GM23248 (cell line): ENCODE measurements around the gene IRF4.

Experiments used
- EZH2 ChIP-seq: fragments of 200-600 bp; sonication (generic); IDR thresholded peaks from 2 replicates; pipeline ENCODE4 v1.6.1; 2018; ENCODE audit warnings: antibody characterized with exemption, mild to moderate bottlenecking; ENCODE audit not compliant: insufficient read depth, poor library complexity, severe bottlenecking
- EZH2phosphoT487 ChIP-seq: fragments of 200-600 bp; sonication (generic); IDR thresholded peaks from 2 replicates; pipeline ENCODE4 v1.6.1; 2018; ENCODE audit warnings: antibody characterized with exemption, moderate library complexity, mild to moderate bottlenecking, low read depth; ENCODE audit not compliant: insufficient read depth

GRCh38 chr6:378958-379409 is 12.6 kb upstream of the IRF4 start:
- TF ChIP-seq EZH2 (no peak), EZH2phosphoT487 (no peak)
